ENCODE results near the gene MAST2.

DNA sequence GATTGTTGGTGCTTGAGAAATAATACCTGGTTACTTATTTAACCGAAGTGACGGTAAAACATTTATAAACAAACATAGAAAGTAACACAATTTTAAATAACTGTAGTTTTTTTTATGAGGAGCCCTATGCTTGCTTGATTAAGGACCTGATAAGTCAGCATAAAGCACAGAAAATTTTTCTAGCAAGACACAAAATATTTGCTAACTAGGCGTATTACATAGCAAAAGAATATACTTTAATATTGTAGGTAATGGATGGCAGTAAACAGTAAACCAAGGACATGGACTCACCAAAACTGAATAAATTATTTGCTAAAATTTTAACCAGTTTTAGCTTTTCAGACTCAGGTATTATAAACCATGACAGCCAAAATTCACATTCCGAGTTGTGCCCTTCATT lies 90.9 kb downstream of the MAST2 start:
- TF ChIP-seq, protein P1, sequence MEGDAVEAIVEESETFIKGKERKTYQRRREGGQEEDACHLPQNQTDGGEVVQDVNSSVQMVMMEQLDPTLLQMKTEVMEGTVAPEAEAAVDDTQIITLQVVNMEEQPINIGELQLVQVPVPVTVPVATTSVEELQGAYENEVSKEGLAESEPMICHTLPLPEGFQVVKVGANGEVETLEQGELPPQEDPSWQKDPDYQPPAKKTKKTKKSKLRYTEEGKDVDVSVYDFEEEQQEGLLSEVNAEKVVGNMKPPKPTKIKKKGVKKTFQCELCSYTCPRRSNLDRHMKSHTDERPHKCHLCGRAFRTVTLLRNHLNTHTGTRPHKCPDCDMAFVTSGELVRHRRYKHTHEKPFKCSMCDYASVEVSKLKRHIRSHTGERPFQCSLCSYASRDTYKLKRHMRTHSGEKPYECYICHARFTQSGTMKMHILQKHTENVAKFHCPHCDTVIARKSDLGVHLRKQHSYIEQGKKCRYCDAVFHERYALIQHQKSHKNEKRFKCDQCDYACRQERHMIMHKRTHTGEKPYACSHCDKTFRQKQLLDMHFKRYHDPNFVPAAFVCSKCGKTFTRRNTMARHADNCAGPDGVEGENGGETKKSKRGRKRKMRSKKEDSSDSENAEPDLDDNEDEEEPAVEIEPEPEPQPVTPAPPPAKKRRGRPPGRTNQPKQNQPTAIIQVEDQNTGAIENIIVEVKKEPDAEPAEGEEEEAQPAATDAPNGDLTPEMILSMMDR (conservative IDR thresholded peaks at IDR 0.05; ENCODE audit: low read depth, low read length), result no peak
- TF ChIP-seq EZH2 (IDR thresholded peaks at IDR 0.05; ENCODE audit: borderline replicate concordance, low read depth, low read length, poor library complexity, severe bottlenecking), result no peak

Data from A673 (cell line).